CD14-positive monocyte (primary cell): ENCODE measurements around the gene GDA. TPM values are rescaled to one million over a fixed set of nuclear protein-coding genes. Genes with fewer than 3 reads are reported as not detected.

Source experiments
- DNase-seq, 3 donors: peaks; one replicate each; pipeline ENCODE4 v3.0.0-alpha.2; 2011 to 2022
- H2AFZ ChIP-seq: 2 replicates; pipeline ENCODE4 v1.6.0; 2012; ENCODE audit warnings: mild to moderate bottlenecking, low read depth, low read length, inconsistent platforms; ENCODE audit not compliant: insufficient read depth, poor library complexity, severe bottlenecking
- H3K27ac ChIP-seq, 2 donors: 1 replicate in 1 of 2; 2 replicates in 1 of 2; pipeline ENCODE4 v1.5.1; 2012 to 2013; ENCODE audit warnings: low read length in 2 of 2, control low read depth in 1 of 2, inconsistent platforms in 1 of 2, low read depth in 1 of 2, mild to moderate bottlenecking in 1 of 2
- H3K27me3 ChIP-seq, 2 donors: one replicate each; pipeline versions ENCODE4 v1.6.0 to v1.6.1; 2011 to 2013; ENCODE audit warnings: low read length in 2 of 2; ENCODE audit not compliant: control insufficient read depth in 2 of 2, insufficient read depth in 2 of 2
- H3K36me3 ChIP-seq, 2 donors: replicated peaks in 1 of 2; 1 replicate in 1 of 2; 2 replicates in 1 of 2; pipeline versions ENCODE4 v1.5.1 to v1.6.1; 2012 to 2013; ENCODE audit warnings: low read length in 2 of 2, control low read depth in 1 of 2, inconsistent platforms in 1 of 2, mild to moderate bottlenecking in 1 of 2; ENCODE audit not compliant: insufficient read depth in 2 of 2, control insufficient read depth in 1 of 2
- H3K4me1 ChIP-seq, 2 donors: 1 replicate in 1 of 2; 2 replicates in 1 of 2; pipeline versions ENCODE4 v1.5.1 to v1.6.1; 2012 to 2013; ENCODE audit warnings: low read length in 2 of 2, control low read depth in 1 of 2, inconsistent platforms in 1 of 2, mild to moderate bottlenecking in 1 of 2, moderate library complexity in 1 of 2; ENCODE audit not compliant: insufficient read depth in 2 of 2, control insufficient read depth in 1 of 2
- H3K4me2 ChIP-seq: replicated peaks from 2 replicates; pipeline ENCODE3; 2012; ENCODE audit warnings: low read length, moderate library complexity, mild to moderate bottlenecking; ENCODE audit not compliant: poor library complexity, severe bottlenecking; ENCODE audit errors: extremely low read depth
- H3K4me3 ChIP-seq, 3 experiments: fragments of 200-600 bp in 1 of 3; sonication (generic) in 1 of 3; replicated peaks in 1 of 3; 1 replicate in 2 of 3; 2 replicates in 1 of 3; pipeline ENCODE4 v1.5.1; 2011 to 2013; ENCODE audit warnings: low read length in 3 of 3, mild to moderate bottlenecking in 3 of 3, control low read depth in 2 of 3, low read depth in 2 of 3, inconsistent platforms in 1 of 3, moderate library complexity in 1 of 3
- H3K79me2 ChIP-seq: 2 replicates; pipeline ENCODE4 v1.6.0; 2012; ENCODE audit warnings: mild to moderate bottlenecking, control low read depth, inconsistent platforms, low read length, moderate library complexity; ENCODE audit not compliant: insufficient read depth
- H3K9ac ChIP-seq: 2 replicates; pipeline ENCODE4 v1.6.0; 2017; ENCODE audit warnings: low read length, mild to moderate bottlenecking; ENCODE audit not compliant: insufficient read depth, poor library complexity, severe bottlenecking
- H3K9me3 ChIP-seq, 2 donors: replicated peaks in 1 of 2; 1 replicate in 1 of 2; 2 replicates in 1 of 2; pipeline versions ENCODE4 v1.5.1 to v1.6.1; 2012 to 2013; ENCODE audit warnings: low read length in 2 of 2, control low read depth in 1 of 2; ENCODE audit not compliant: control insufficient read depth in 1 of 2, insufficient read depth in 1 of 2
- H4K20me1 ChIP-seq: 2 replicates; pipeline ENCODE4 v1.6.0; 2012; ENCODE audit warnings: mild to moderate bottlenecking, low read length, control low read depth, moderate library complexity; ENCODE audit not compliant: insufficient read depth
- H3K27ac Mint-ChIP-seq, 7 donors: one replicate each; pipeline ENCODE4 v1.8.0; 2020; ENCODE audit warnings: mild to moderate bottlenecking in 7 of 7, mixed read lengths in 7 of 7, moderate library complexity in 6 of 7, inconsistent platforms in 2 of 7
- H3K27me3 Mint-ChIP-seq, 3 donors: one replicate each; pipeline ENCODE4 v1.8.0; 2021 to 2022; ENCODE audit warnings: low read depth in 3 of 3, mild to moderate bottlenecking in 3 of 3, mixed read lengths in 3 of 3, moderate library complexity in 3 of 3, inconsistent platforms in 1 of 3
- H3K36me3 Mint-ChIP-seq, 2 donors: one replicate each; pipeline ENCODE4 v1.8.0; 2020; ENCODE audit warnings: mixed read lengths in 2 of 2, inconsistent platforms in 1 of 2, mild to moderate bottlenecking in 1 of 2
- H3K4me1 Mint-ChIP-seq: one replicate; pipeline ENCODE4 v1.8.0; 2020; ENCODE audit warnings: mild to moderate bottlenecking, mixed read lengths
- H3K4me3 Mint-ChIP-seq, 2 donors: one replicate each; pipeline ENCODE4 v1.8.0; 2020; ENCODE audit warnings: mild to moderate bottlenecking in 2 of 2, mixed read lengths in 2 of 2, moderate library complexity in 1 of 2
- H3K9me3 Mint-ChIP-seq, 7 donors: one replicate each; pipeline ENCODE4 v1.8.0; 2020 to 2022; ENCODE audit warnings: mixed read lengths in 7 of 7, mild to moderate bottlenecking in 6 of 7, moderate library complexity in 6 of 7, inconsistent platforms in 2 of 7
- WGBS: methylation state at CpG from one replicate; pipeline ENCODE4 v1.1.5; 2013; ENCODE audit warnings: missing lambda C conversion rate; ENCODE audit not compliant: insufficient coverage; 5-methylcytosine and 5-hydroxymethylcytosine counted together
- intact Hi-C, 2 donors: fragments of 100-400 bp; cut with micrococcal nuclease; formaldehyde crosslinking; loops; one replicate each; pipeline versions ENCODE4 v1.15.0 to v1.15.1; 2023
- polyA plus RNA-seq, 3 donors: library from polyadenylated mRNA; depleted of rRNA in 1 of 3; unstranded in 2 of 3; stranded (reverse) in 1 of 3; fragments of 300-500 nt in 2 of 3; fragments of >200 nt in 1 of 3; fragmentation: Illumina TruSeq in 2 of 3; gene quantifications; 1 replicate in 2 of 3; 2 replicates in 1 of 3; pipeline ENCODE4 v1.2.3, GENCODE V29; 2012 to 2021
- TF ChIP-seq, protein P1 (sequence below): fragments of 200-600 bp; IDR thresholded peaks from one replicate; pipeline ENCODE4 v1.8.0; 2022; ENCODE audit warnings: antibody characterized with exemption, mild to moderate bottlenecking

GDA gene
- polyA plus RNA-seq, 3 donors: not detected

DNA sequence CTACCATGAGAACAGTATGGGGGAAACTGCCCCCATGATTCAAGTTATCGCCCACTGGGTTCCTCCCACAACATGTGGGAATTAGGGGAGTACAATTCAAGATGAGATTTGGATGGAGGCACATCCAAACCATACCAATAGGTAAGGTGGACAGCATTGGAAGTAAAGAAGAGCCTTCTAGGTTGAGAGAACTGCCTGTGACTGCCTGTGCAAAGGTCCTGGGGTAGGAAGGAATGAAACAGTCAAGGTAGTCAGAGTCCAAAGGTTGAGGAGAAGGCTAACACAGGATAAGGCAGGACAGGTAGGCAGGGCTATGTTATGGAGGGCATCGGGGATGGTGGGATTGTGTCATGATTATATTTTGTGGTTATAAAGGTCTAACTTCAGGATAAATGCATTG is 6.1 kb downstream of the GDA start:
- Histone ChIP-seq H3K27ac (no peak overlapping the region), H3K79me2 (no peaks in the 10 kb centered on the region), H3K4me2 (no peak overlapping the region), H3K36me3 (no peaks in the 10 kb centered on the region), H3K4me3 (no peak overlapping the region), H3K9ac (no peak overlapping the region), H3K9me3 (no peaks in the 10 kb centered on the region), H4K20me1 (no peaks in the 10 kb centered on the region), H3K27me3 (peaks cover 17 to 22% of the 10 kb centered on the region in 2 donors), H3K4me1 (no peaks in the 10 kb centered on the region), H2AFZ (no peak overlapping the region)
- Mint-ChIP-seq H3K36me3 (no peaks in the 10 kb centered on the region), H3K9me3 (peaks cover 4 to 12% (median 6%) of the 10 kb centered on the region in 7 donors), H3K4me3 (no peak overlapping the region), H3K4me1 (no peaks in the 10 kb centered on the region), H3K27ac (no peak overlapping the region), H3K27me3 (peaks cover 19 to 22% (median 21%) of the 10 kb centered on the region in 3 donors)
- TF ChIP-seq, protein P1, sequence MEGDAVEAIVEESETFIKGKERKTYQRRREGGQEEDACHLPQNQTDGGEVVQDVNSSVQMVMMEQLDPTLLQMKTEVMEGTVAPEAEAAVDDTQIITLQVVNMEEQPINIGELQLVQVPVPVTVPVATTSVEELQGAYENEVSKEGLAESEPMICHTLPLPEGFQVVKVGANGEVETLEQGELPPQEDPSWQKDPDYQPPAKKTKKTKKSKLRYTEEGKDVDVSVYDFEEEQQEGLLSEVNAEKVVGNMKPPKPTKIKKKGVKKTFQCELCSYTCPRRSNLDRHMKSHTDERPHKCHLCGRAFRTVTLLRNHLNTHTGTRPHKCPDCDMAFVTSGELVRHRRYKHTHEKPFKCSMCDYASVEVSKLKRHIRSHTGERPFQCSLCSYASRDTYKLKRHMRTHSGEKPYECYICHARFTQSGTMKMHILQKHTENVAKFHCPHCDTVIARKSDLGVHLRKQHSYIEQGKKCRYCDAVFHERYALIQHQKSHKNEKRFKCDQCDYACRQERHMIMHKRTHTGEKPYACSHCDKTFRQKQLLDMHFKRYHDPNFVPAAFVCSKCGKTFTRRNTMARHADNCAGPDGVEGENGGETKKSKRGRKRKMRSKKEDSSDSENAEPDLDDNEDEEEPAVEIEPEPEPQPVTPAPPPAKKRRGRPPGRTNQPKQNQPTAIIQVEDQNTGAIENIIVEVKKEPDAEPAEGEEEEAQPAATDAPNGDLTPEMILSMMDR: no peak
- WGBS: 88% methylated on average over 1 of the region's 2 CpGs
- intact Hi-C loops: no loop called here
- no peak for DNase-seq

DNA sequence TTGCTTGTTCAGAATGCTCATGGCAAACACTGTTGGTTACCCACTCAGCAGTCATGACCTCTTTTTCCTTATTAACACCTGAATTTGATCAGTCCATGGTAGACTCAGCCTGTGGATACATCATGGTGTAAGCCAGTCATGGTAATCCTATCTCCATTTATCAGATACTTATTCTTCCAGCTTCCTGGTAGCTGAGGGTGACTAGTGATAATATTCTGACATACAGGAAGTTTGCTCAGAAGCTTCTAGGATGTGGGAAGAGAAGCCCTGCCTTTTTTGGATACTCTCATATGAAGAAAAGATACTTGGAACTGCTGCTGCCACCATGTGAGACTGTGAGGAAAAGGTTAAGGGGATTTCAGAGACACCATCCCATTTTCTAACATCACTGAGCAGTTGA is 7.3 kb downstream of the GDA start:
- H3K27ac Mint-ChIP-seq: no peak overlapping the region
- Histone ChIP-seq H3K4me2 (no peak overlapping the region), H3K4me3 (no peak overlapping the region), H3K27me3 (peaks cover 8 to 10% of the 10 kb centered on the region in 2 donors), H4K20me1 (no peaks in the 10 kb centered on the region), H3K79me2 (no peaks in the 10 kb centered on the region), H3K36me3 (no peaks in the 10 kb centered on the region), H2AFZ (no peak overlapping the region), H3K27ac (no peak overlapping the region), H3K9ac (no peak overlapping the region), H3K4me1 (no peaks in the 10 kb centered on the region), H3K9me3 (no peaks in the 10 kb centered on the region)
- H3K36me3 Mint-ChIP-seq: no peaks in the 10 kb centered on the region
- H3K4me3 Mint-ChIP-seq: no peak overlapping the region
- TF ChIP-seq, protein P1: no peak
- no peak for DNase-seq
- peaks cover 4 to 12% (median 8%) of the 10 kb centered on the region in 7 donors for H3K9me3 Mint-ChIP-seq
- no peaks in the 10 kb centered on the region for H3K4me1 Mint-ChIP-seq
- H3K27me3 Mint-ChIP-seq: peaks cover 8 to 12% (median 10%) of the 10 kb centered on the region in 3 donors
- intact Hi-C loops: no loop called here
